ENCODE results near the gene HAGHL.
"Not testable (repeated sequence)": the region's sequence is repeated elsewhere in the genome, so short reads cannot be mapped to it uniquely, and the experiment has no call there.

The HAGHL gene

DNA sequence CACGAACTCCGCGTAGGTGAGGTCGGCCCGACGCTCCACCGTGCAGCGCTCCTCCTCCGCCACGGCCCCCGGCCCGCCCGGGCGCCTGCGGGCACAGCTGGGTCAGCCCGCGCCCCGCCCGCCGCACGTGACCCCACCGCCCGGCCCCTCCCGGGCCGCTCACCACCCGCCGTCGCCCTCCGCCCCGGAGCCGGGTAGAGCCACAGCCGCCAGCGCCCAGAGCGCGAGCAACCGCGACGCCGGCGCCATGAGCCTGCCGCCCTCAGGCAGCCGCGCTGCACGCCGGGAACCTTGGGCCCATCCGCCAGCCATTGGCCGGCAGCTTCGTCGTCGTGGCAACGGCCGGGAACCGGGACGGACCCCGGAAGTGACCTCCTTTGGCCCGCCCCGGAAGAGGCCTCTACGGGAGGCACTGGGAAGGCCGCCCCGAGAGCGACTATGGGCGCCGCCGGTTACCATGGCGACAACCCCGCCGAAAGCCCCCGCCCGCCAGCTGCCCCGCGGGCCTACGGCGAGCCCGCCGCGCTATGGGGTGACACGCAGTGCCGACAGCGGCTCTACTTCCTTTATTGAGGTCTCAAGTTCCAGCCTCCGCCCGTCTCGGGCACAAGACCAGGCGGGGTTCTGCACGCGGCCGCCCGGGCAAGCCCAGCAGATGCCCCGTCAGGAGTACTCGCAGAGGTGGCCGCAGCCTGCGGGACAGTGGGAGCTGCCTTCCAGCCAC, 42.7 kb upstream of the HAGHL start, which contains the start of gene JMJD8:
Gene JMJD8 (minus strand): TSS at position 264 of the 724 bp plus-strand sequence. CDS start 15 bp downstream, at position 249.
- Mint-ChIP-seq H3K27me3 (no peaks in the 10 kb centered on the region), H3K4me1 (peaks cover 38% of the 10 kb centered on the region), H3K36me3 (peaks cover 22% of the 10 kb centered on the region), H3K9me3 (no peaks in the 10 kb centered on the region), H3K27ac (peak within 1 kb of the TSS; percentile 68), H3K4me3 (peak within 1 kb of the TSS; percentile 74)
- CTCF ChIA-PET, result no interaction called here
- DNase-seq, result peak; percentile 98

DNA sequence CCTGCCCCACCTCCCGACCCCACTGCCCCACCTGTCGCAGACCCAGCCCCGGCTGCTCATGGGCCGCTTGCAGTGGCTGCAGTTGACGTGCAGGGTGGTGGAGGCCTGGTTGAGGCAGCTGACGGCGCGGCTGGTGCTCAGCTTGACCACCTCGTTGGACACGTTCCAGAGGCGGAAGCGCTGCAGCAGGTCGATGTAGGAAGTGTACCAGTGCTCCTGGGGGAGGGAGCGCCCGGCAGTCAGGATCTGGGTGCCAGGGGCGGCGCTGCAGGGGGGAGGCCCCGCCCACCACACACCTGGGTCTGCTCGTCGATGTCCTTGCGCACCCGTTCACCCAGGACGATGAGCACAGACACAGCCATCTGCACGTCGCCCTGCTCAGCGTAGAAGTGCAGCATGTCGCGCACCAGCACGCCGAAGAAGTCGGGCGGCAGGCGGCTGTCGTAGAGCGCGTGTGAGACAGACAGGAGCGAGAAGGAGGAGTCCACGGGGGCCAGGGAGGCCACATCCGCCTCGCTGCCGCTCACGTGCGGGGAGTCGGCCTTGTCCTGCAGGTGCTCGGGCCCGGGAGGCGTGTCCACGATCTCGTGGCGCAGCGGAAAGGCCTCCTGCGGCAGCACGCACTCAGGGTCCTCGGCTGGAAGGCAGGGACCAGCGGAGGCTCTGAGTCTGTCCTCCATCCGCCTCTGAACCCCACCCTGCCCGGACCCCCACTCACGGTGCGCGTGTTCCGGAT, 41.8 kb upstream of the HAGHL start:
- no peak for DNase-seq
- peak overlapping the region; percentile 33 for H3K27ac Mint-ChIP-seq
- H3K4me1 Mint-ChIP-seq, result peaks cover 40% of the 10 kb centered on the region
- H3K36me3 Mint-ChIP-seq, result peaks cover 22% of the 10 kb centered on the region
- H3K27me3 Mint-ChIP-seq, result no peaks in the 10 kb centered on the region
- H3K4me3 Mint-ChIP-seq, result no peak overlapping the region
- CTCF ChIA-PET, result no interaction called here
- no peaks in the 10 kb centered on the region for H3K9me3 Mint-ChIP-seq

DNA sequence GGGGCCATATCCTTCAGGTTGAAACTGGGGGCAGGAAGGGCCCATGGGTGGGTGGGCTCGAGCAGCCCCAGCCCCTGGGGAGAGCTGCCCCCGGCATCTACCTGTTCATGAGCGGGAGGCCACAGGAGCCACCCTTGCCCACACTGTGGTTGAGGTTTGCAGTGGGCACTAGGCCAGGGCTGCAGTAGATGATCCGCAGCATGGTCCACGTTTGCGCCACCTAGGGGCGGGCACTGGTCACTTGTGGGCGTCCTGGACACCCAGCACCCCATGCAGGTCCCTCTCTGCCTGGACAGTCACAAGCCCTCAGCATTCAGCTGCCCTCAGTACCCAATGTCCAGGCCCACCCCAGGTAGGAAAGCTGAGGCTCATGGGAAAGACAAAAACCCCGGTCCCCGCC, 40.9 kb upstream of the HAGHL start:
- DNase-seq, result no peak
- no peaks in the 10 kb centered on the region for H3K27me3 Mint-ChIP-seq
- H3K4me1 Mint-ChIP-seq, result peaks cover 45% of the 10 kb centered on the region
- H3K9me3 Mint-ChIP-seq, result no peaks in the 10 kb centered on the region
- peaks cover 21% of the 10 kb centered on the region for H3K36me3 Mint-ChIP-seq
- CTCF ChIA-PET, result no interaction called here
- H3K4me3 Mint-ChIP-seq, result peak overlapping the region; percentile 21
- peak overlapping the region; percentile 28 for H3K27ac Mint-ChIP-seq

DNA sequence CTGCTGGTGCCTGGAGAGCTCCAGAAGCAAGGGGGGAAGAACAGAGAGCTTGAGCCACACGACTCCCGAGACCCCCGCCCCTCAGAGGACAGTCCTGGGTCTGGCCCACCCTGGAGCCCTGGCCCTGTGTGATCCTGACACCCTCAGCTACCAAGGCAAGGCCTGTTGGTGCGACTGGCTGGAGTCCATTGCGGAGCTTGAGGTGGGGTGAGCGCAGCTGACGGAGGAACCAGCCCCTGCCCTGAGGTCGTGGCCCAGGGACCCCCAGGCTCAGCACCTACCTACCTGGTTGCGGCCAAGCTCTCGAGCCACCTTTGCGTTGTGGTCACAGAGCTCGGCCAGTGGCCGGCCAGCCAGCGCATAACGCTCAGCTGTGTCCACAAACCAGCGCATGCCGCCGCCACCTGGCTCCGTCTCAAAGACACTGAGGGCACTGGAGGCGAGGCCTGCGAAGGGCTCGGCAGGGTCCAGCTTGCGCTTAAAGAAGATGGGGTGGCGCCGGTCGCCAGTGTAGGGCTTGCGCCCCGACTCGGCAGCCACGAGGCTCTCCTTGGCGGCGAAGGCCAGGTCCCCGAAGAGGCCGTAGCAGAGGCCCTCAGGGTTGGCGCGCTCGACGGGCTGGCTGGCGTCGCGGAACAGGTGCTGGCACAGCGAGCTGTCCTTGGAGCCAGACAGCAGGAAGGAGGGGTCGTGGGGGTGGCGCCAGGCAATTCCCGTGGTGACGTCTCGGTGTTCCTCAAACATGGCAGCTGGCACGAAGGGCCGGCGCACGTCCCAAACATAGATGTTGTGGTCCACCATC, 40.2 kb upstream of the HAGHL start:
- H3K4me1 Mint-ChIP-seq, result peaks cover 43% of the 10 kb centered on the region
- no peak overlapping the region for H3K27ac Mint-ChIP-seq
- H3K27me3 Mint-ChIP-seq, result no peaks in the 10 kb centered on the region
- DNase-seq, result no peak
- H3K36me3 Mint-ChIP-seq, result peaks cover 17% of the 10 kb centered on the region
- peak overlapping the region; percentile 21 for H3K4me3 Mint-ChIP-seq
- CTCF ChIA-PET, result no interaction called here
- no peaks in the 10 kb centered on the region for H3K9me3 Mint-ChIP-seq

DNA sequence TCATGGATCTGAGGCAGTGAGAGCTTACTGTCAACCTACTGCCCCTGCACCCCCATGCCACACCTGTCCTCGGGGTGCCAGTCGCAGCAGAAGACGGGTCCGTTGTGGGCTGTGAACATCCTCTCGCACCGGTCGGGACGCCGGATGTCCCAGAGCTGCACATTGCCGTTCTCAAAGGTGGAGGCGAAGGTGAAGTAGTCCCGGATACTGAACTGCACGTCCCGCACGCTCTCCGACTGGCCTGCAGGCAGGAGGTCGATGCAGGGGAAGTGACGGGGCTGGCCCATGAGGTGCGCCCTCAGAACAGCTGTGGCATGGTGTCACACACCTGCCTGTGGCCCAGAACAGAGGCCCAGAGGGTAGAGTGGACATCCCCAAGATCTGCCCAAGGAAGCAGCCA, 39.4 kb upstream of the HAGHL start:
- Mint-ChIP-seq H3K27ac (no peak overlapping the region), H3K36me3 (peaks cover 10% of the 10 kb centered on the region), H3K27me3 (peaks cover under 1% of the 10 kb centered on the region), H3K4me3 (peak overlapping the region; percentile 23), H3K4me1 (peaks cover 38% of the 10 kb centered on the region), H3K9me3 (no peaks in the 10 kb centered on the region)
- DNase-seq, result no peak
- CTCF ChIA-PET, result interaction anchor here (1.0 kb wide), 1 partner anchor 19 kb away, joined by 5 read pairs; the partner anchor contains the start of gene RHOT2

DNA sequence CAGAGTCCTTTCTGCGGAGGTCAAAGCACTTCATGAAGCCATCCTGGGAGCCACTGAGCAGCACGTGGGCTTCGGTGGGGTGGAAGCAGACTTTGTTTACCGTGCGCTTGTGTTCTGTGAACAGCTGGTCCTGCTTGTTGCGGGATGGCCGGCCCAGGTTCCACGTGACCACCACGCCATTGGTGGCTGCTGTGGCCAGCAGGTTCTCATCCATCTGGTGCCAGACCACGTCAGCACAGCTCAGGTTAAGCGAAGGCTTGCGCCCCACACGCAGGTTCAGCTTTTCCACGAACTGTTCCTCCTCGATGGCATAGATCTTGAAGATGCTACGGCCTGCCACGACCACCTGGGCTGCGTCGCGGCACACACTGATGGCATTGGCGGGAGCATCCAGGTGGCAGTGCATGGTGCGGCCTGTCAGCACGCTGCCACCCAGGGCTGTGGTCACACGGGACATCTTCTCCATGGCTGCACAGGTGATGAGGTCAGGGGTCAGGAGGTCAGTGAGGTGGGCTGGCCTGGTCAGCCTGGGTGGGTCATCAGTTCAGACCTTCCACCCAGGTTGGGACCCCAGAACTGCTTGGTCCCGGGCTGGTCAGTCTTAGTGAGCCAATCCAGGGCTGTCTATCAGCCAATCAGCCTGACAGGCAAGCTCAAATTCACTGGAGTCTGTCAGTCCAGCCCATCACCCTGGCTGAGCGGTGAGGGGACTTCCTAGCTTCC, 37.6 kb upstream of the HAGHL start:
- Mint-ChIP-seq H3K27ac (peak overlapping the region; percentile 88), H3K27me3 (peaks cover 18% of the 10 kb centered on the region), H3K9me3 (no peaks in the 10 kb centered on the region), H3K4me1 (peaks cover 32% of the 10 kb centered on the region), H3K36me3 (peaks cover 7% of the 10 kb centered on the region), H3K4me3 (peak overlapping the region; percentile 86)
- CTCF ChIA-PET, result no interaction called here
- DNase-seq, result no peak

DNA sequence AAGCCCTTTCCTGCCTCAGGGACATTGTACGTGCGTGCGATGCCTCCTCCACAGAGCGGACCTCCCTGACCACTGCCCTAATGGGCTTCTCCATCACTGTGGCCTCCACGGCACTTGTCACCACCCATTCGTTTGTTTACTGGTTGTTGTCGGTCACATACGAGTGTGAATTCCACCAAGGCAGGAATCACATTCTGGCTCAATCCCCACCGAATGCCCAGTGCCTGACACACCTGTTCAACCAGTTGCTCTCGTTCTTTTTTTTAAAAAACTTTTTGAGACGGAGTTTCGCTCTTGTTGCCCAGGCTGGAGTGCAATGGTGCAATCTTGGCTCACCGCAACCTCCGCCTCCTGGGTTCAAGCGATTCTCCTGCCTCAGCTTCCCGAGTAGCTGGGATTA, 35.7 kb upstream of the HAGHL start:
- DNase-seq, H3K36me3 Mint-ChIP-seq, H3K9me3 Mint-ChIP-seq, CTCF ChIA-PET: not testable (repeated sequence)
- Mint-ChIP-seq H3K4me1 (peaks cover 36% of the 10 kb centered on the region), H3K4me3 (peak overlapping the region; percentile 86), H3K27ac (peak overlapping the region; percentile 88), H3K27me3 (peaks cover 37% of the 10 kb centered on the region)

DNA sequence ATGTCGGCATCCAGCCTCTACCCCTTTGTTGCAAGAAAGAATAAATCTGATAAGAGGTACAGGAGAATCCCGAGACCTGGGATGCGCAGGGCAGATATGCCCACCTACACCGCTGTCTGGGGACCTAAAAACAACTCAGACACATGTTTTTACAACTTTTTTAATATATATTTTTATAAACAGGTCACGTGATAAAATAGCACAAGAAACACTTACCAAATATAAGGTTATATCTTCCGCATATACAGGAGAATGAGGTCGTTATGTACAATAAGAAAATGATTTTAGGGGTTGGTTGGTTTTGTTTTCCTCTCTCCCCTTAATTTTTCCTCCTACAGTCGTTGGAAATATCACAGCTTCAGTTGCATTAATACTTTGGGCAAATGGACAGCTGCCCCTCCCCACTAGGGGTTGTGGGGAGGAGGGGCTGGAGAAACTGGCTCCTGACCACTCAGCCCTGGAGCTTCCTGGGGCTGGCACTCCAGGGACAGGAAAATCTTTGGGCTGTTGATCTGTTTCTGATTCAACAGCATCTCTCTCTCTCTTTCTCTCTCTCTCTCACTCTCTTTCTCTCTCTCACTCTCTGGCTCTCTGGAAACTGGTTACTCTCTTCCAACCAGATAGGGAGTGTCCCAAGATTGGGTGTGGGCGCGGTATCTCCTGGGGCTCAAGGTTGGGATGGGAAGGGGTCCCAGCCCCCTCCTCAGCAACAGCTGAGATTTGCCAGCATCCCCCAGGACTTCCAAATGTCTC, 34.4 kb upstream of the HAGHL start:
- H3K27ac Mint-ChIP-seq, result no peak overlapping the region
- no peak overlapping the region for H3K4me3 Mint-ChIP-seq
- CTCF ChIA-PET, result no interaction called here
- no peaks in the 10 kb centered on the region for H3K36me3 Mint-ChIP-seq
- H3K27me3 Mint-ChIP-seq, result peaks cover 41% of the 10 kb centered on the region
- DNase-seq, result no peak
- no peaks in the 10 kb centered on the region for H3K9me3 Mint-ChIP-seq
- H3K4me1 Mint-ChIP-seq, result peaks cover 47% of the 10 kb centered on the region

DNA sequence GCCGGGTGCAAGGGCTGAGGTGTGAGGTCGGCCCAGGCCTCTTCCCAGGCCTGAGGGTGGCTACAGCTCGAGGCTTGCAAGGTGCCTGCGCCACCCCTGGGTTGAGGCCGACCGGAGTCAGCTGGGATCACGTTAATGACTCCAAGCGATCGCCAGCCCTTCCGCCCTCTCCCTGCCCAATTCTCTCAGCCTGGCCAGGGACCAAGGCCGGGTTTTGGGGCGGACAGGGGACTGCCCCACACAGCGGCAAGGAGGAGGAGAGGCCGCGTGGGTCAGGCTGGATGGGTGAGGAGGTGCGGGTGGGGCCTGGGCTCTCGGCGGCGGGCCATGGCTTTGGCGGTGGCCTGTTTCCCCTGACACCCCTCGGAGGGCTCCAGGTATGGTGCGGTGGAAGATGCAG, 33.5 kb upstream of the HAGHL start:
- H3K4me1 Mint-ChIP-seq, result peaks cover 48% of the 10 kb centered on the region
- peak overlapping the region; percentile 45 for H3K4me3 Mint-ChIP-seq
- no peaks in the 10 kb centered on the region for H3K36me3 Mint-ChIP-seq
- H3K27ac Mint-ChIP-seq, result no peak overlapping the region
- no peak for DNase-seq
- H3K27me3 Mint-ChIP-seq, result peaks cover 45% of the 10 kb centered on the region
- no peaks in the 10 kb centered on the region for H3K9me3 Mint-ChIP-seq
- CTCF ChIA-PET, result no interaction called here

DNA sequence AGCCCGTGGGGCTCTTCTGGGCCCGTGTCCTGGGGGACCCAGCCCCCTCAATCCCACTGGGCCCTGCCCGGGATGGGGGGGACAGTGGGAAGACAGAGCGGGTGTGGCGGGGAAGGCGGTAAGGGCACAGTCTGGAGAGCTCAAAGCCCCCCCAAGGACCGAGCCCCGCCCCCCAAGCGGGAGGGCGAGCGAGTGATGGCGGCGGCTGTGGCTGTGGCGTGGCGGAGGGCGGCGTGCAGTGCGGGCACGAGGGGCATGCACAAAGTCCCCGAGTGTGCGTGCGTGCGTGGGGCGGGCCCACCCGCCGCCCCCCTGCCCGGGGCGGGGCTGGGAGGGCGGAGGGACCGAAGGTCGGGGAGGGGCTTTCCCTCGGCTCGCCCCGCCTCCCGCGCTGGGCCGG, 33.1 kb upstream of the HAGHL start:
- no peaks in the 10 kb centered on the region for H3K36me3 Mint-ChIP-seq
- CTCF ChIA-PET, result no interaction called here
- H3K9me3 Mint-ChIP-seq, result no peaks in the 10 kb centered on the region
- no peak overlapping the region for H3K27ac Mint-ChIP-seq
- H3K27me3 Mint-ChIP-seq, result peaks cover 48% of the 10 kb centered on the region
- H3K4me3 Mint-ChIP-seq, result peak overlapping the region; percentile 45
- DNase-seq, result no peak
- peaks cover 46% of the 10 kb centered on the region for H3K4me1 Mint-ChIP-seq

DNA sequence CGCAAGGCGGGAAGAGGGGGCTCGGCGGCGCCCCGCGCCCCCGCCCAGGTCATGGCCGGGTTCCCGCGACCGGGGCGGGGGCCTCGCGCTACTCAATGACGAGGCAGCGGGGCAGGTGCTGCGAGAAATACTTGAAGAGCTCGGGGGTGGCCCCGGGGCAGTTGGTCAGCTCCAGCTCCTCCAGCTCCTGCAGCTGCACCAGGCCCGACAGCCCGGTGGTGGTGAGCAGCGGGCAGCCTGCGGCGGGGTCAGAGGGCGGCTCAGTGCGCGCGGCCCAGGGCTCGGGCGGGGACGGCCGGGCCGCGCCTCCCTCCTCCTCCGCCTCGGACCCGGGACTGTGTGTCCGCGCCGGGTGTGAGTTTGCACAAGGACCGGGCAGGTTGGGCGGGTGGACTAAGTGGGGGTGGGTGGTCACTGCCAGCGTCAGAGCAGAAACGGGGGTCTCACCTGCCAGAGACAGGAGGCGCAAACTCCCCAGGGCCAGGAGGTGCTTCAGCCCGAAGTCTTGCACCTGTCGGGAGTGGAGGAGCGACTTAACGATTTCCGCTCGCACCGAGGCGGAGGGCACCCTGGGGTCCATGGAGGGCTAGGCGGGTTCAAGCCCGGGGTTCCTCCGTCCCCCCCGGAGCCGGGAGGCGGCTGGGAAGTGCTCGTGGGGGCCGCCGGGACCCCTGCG, 32.6 kb upstream of the HAGHL start:
- Mint-ChIP-seq H3K36me3 (no peaks in the 10 kb centered on the region), H3K9me3 (no peaks in the 10 kb centered on the region), H3K4me1 (peaks cover 47% of the 10 kb centered on the region), H3K4me3 (peak overlapping the region; percentile 63), H3K27ac (no peak overlapping the region), H3K27me3 (peaks cover 53% of the 10 kb centered on the region)
- DNase-seq, result no peak
- CTCF ChIA-PET, result no interaction called here

DNA sequence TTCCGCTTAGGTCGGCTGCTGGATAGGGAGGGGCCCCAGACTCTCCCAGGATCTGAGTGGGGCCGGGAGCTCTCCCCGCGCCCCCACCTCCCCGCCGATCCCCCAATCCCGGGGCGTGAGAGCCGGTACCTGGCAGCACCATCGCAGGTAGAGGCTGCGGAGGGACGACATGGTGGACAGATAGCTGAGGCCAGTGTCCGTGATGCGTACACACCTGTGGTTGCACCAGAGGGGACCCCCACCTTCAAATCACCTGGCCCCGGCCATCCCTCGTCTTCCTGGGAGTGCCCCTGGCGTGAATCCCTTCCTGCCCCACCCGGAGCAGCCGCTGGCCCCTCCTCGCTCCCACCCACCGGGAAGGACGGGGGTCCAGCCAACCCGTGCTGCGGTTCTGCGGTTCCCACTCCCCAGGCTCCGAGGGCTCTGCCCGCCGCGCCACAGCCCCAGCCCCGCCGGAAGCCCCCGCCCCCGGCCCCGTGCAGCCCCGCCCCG, 32.0 kb upstream of the HAGHL start:
- no peaks in the 10 kb centered on the region for H3K9me3 Mint-ChIP-seq
- H3K4me1 Mint-ChIP-seq, result peaks cover 49% of the 10 kb centered on the region
- H3K27me3 Mint-ChIP-seq, result peaks cover 59% of the 10 kb centered on the region
- H3K4me3 Mint-ChIP-seq, result peak overlapping the region; percentile 50
- H3K27ac Mint-ChIP-seq, result no peak overlapping the region
- CTCF ChIA-PET, result interaction anchor here (1.2 to 1.3 kb wide), 2 partner anchors 20 to 24 kb away, joined by 4 read pairs; partner anchors contain the start of gene METRN
- H3K36me3 Mint-ChIP-seq, result no peaks in the 10 kb centered on the region
- DNase-seq, result peak; percentile 78
